ENCODE data around the gene INVS.
A peak's percentile ranks its signal among the peaks of the same experiment; 100 is the strongest.
"Not testable (repeated sequence)": the region's sequence is repeated elsewhere in the genome, so short reads cannot be mapped to it uniquely, and the experiment has no call there.

INVS gene

GRCh38 chr9:100145167-100145934 is 46.3 kb downstream of the INVS start:
- not testable (repeated sequence) for H3K9ac ChIP-seq (ENCODE audit: insufficient read length); H3K4me3 ChIP-seq

GRCh38 chr9:100145976-100146375 is 46.9 kb downstream of the INVS start:
- H3K9ac ChIP-seq (ENCODE audit: insufficient read length); H3K4me3 ChIP-seq; H3K27ac ChIP-seq; H3K9me3 ChIP-seq (ENCODE audit: low read depth, low read length); H3K36me3 ChIP-seq (ENCODE audit: insufficient read depth, low read length); DNase-seq (ENCODE audit: low read depth, low spot score): not testable (repeated sequence)

More at GRCh38 chr9:100145167-100145934, 46.3 kb downstream of the INVS start:
- H3K36me3 ChIP-seq (ENCODE audit: insufficient read depth, low read length); H3K27ac ChIP-seq; H3K9me3 ChIP-seq (ENCODE audit: low read depth, low read length); DNase-seq (ENCODE audit: low read depth, low spot score): not testable (repeated sequence)

GRCh38 chr9:100150214-100150613 is 51.2 kb downstream of the INVS start:
- no peaks in the 10 kb centered on the region for H3K36me3 ChIP-seq (ENCODE audit: insufficient read depth, low read length)
- H3K4me3 ChIP-seq: peak overlapping the region; percentile 21; the same call in 1 of the 2 replicates
- TF ChIP-seq EZH2 (IDR thresholded peaks at IDR 0.05): no peak
- no peak for TF ChIP-seq FOXP2 (optimal IDR thresholded peaks at IDR 0.05; ENCODE audit: control extremely low read depth, extremely low read length, insufficient read depth)
- TF ChIP-seq POLR2AphosphoS5 (IDR thresholded peaks at IDR 0.05; ENCODE audit: borderline replicate concordance, low read depth, low read length): no peak
- peak overlapping the region; percentile 53 for H3K27ac ChIP-seq
- no peak overlapping the region for H3K9ac ChIP-seq (ENCODE audit: insufficient read length)
- peak; percentile 83 for DNase-seq (ENCODE audit: low read depth, low spot score)
- no peaks in the 10 kb centered on the region for H3K9me3 ChIP-seq (ENCODE audit: low read depth, low read length)

- no peak for DNase-seq (ENCODE audit: low read depth, low spot score)
- Histone ChIP-seq H3K9me3 (ENCODE audit: low read depth, low read length) (no peaks in the 10 kb centered on the region), H3K27ac (no peak overlapping the region), H3K4me3 (no peak overlapping the region), H3K36me3 (ENCODE audit: insufficient read depth, low read length) (no peaks in the 10 kb centered on the region), H3K9ac (ENCODE audit: insufficient read length) (no peak overlapping the region)
- no peak for TF ChIP-seq FOXP2 (optimal IDR thresholded peaks at IDR 0.05; ENCODE audit: control extremely low read depth, extremely low read length, insufficient read depth)
- TF ChIP-seq EZH2 (IDR thresholded peaks at IDR 0.05): no peak
- no peak for TF ChIP-seq POLR2AphosphoS5 (IDR thresholded peaks at IDR 0.05; ENCODE audit: borderline replicate concordance, low read depth, low read length)
Observed at GRCh38 chr9:100160021-100160420, 61.0 kb downstream of the INVS start.

- no peak overlapping the region for H3K27ac ChIP-seq
- H3K9ac ChIP-seq (ENCODE audit: insufficient read length): no peak overlapping the region
- H3K36me3 ChIP-seq (ENCODE audit: insufficient read depth, low read length): no peaks in the 10 kb centered on the region
- no peak for DNase-seq (ENCODE audit: low read depth, low spot score)
- no peaks in the 10 kb centered on the region for H3K9me3 ChIP-seq (ENCODE audit: low read depth, low read length)
- no peak overlapping the region for H3K4me3 ChIP-seq
- no peak for TF ChIP-seq FOXP2 (optimal IDR thresholded peaks at IDR 0.05; ENCODE audit: control extremely low read depth, extremely low read length, insufficient read depth)
- no peak for TF ChIP-seq EZH2 (IDR thresholded peaks at IDR 0.05)
- TF ChIP-seq POLR2AphosphoS5 (IDR thresholded peaks at IDR 0.05; ENCODE audit: borderline replicate concordance, low read depth, low read length): no peak
Observed at GRCh38 chr9:100167176-100167575, 68.1 kb downstream of the INVS start.

GRCh38 chr9:100167915-100168654 is 69.0 kb downstream of the INVS start:
- H3K9ac ChIP-seq (ENCODE audit: insufficient read length): no peak overlapping the region
- H3K36me3 ChIP-seq (ENCODE audit: insufficient read depth, low read length): peaks cover 8% of the 10 kb centered on the region
- no peak for TF ChIP-seq FOXP2 (optimal IDR thresholded peaks at IDR 0.05; ENCODE audit: control extremely low read depth, extremely low read length, insufficient read depth)
- no peak for TF ChIP-seq POLR2AphosphoS5 (IDR thresholded peaks at IDR 0.05; ENCODE audit: borderline replicate concordance, low read depth, low read length)
- no peak for TF ChIP-seq EZH2 (IDR thresholded peaks at IDR 0.05)
- no peak for DNase-seq (ENCODE audit: low read depth, low spot score)
- no peak overlapping the region for H3K27ac ChIP-seq
- no peaks in the 10 kb centered on the region for H3K9me3 ChIP-seq (ENCODE audit: low read depth, low read length)
- H3K4me3 ChIP-seq: no peak overlapping the region

GRCh38 chr9:100170085-100170484 is 71.0 kb downstream of the INVS start:
- H3K4me3 ChIP-seq: no peak overlapping the region
- DNase-seq (ENCODE audit: low read depth, low spot score): no peak
- H3K9ac ChIP-seq (ENCODE audit: insufficient read length): no peak overlapping the region
- TF ChIP-seq POLR2AphosphoS5 (IDR thresholded peaks at IDR 0.05; ENCODE audit: borderline replicate concordance, low read depth, low read length) (no peak), FOXP2 (optimal IDR thresholded peaks at IDR 0.05; ENCODE audit: control extremely low read depth, extremely low read length, insufficient read depth) (no peak), EZH2 (IDR thresholded peaks at IDR 0.05) (no peak)
- H3K27ac ChIP-seq: no peak overlapping the region
- H3K9me3 ChIP-seq (ENCODE audit: low read depth, low read length): 0 out of 2 replicates have a peak, but pooled peaks cover 3% of the 10 kb centered on the region
- H3K36me3 ChIP-seq (ENCODE audit: insufficient read depth, low read length): peaks cover 13% of the 10 kb centered on the region

- H3K9ac ChIP-seq (ENCODE audit: insufficient read length): no peak overlapping the region
- no peak overlapping the region for H3K27ac ChIP-seq
- no peak overlapping the region for H3K4me3 ChIP-seq
- DNase-seq (ENCODE audit: low read depth, low spot score): no peak
- peaks cover 13% of the 10 kb centered on the region for H3K36me3 ChIP-seq (ENCODE audit: insufficient read depth, low read length)
- no peak for TF ChIP-seq FOXP2 (optimal IDR thresholded peaks at IDR 0.05; ENCODE audit: control extremely low read depth, extremely low read length, insufficient read depth)
- TF ChIP-seq EZH2 (IDR thresholded peaks at IDR 0.05): no peak
- TF ChIP-seq POLR2AphosphoS5 (IDR thresholded peaks at IDR 0.05; ENCODE audit: borderline replicate concordance, low read depth, low read length): no peak
- 0 out of 2 replicates have a peak, but pooled peaks cover 3% of the 10 kb centered on the region for H3K9me3 ChIP-seq (ENCODE audit: low read depth, low read length)
Observed at GRCh38 chr9:100170556-100170955, 71.5 kb downstream of the INVS start.
